Activated CD4-positive, alpha-beta T cell treated with anti-CD3 and anti-CD28 coated beads for 4 hours (primary cell): ENCODE results near the gene OR6Q1.
"Not testable (repeated sequence)": the region's sequence is repeated elsewhere in the genome, so short reads cannot be mapped to it uniquely, and the experiment has no call there.

Experiments
- DNase-seq, 2 donors: peaks; one replicate each; pipeline ENCODE4 v3.0.0-alpha.2; 2020

The OR6Q1 gene, protein sequence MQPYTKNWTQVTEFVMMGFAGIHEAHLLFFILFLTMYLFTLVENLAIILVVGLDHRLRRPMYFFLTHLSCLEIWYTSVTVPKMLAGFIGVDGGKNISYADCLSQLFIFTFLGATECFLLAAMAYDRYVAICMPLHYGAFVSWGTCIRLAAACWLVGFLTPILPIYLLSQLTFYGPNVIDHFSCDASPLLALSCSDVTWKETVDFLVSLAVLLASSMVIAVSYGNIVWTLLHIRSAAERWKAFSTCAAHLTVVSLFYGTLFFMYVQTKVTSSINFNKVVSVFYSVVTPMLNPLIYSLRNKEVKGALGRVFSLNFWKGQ

DNA sequence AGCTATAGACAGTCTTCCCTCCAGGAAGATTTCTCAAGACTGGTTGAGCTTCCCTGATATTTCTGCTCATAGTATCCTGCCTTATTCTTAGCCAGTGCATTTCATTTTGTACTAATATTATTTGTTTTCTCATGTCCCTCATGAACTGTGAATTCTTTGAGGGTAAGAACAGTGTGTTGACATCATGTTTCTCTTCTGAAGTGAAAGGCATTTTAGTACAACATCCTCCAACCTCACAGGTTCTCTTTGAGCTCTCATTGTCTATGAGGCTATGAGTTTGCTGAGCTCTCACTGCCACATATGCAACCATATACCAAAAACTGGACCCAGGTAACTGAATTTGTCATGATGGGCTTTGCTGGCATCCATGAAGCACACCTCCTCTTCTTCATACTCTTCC, at the start of gene OR6Q1:
Gene OR6Q1, plus strand, starts transcription at position 301 of the 400 bp plus-strand sequence. Its CDS starts 0 bp downstream, at position 301.
- DNase-seq, result no peak

DNA sequence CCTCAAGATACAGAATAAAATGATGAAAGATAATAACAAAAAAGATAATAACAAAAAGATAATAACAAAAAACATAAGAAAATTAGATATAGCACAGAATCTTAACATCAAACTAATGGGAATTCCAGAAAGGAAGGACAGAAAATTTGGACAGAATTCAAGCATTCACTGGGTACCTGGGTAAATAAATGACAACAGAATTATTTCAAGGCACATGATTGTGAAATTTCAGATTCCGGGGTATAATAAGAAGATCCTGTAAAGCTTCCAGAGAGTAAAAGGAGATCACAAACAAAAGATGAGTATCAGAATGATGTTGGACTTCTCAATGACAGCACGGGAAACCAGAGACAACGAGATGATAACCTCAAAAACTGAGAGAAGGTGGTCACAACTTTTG, 49.2 kb upstream of the OR6Q1 start:
- no peak for DNase-seq

DNA sequence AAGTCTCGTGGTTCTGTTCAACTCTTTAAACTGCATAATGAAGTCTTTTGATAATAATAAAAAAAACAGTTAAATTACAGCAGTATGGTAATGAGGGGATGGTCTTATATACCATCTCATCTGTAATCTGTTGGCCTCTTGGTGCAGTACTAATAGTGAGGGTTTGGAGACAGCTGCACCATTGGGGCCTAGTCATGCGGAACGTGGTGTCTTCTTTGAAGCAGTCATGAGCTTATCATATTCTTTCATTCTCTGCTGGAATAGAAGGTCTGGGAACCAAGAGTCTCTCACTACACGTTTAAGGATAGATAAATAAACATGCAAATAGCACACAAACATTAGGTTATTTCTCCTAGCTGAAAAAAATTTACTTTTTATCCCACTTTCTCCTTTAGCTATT, 48.0 kb upstream of the OR6Q1 start:
- DNase-seq, result no peak

DNA sequence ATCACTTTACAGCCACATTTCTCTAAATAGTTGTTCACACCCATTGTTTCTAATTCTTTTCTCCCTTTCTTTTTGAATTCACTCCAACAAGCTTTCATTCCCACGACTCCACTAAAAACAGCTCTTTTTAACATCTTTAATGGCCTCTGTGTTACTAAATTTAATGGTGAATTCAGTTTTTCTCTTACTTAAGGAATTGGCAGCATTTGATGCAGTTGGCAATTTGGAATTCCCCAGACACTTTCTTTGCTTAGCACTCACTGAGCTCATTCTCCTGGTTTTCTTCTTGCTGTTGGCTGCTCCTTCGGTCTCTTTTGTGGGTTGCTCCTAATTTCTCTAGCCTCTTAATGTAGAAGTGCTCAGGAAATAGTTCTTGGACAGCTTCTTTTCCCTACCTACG, 47.6 kb upstream of the OR6Q1 start:
- no peak for DNase-seq

DNA sequence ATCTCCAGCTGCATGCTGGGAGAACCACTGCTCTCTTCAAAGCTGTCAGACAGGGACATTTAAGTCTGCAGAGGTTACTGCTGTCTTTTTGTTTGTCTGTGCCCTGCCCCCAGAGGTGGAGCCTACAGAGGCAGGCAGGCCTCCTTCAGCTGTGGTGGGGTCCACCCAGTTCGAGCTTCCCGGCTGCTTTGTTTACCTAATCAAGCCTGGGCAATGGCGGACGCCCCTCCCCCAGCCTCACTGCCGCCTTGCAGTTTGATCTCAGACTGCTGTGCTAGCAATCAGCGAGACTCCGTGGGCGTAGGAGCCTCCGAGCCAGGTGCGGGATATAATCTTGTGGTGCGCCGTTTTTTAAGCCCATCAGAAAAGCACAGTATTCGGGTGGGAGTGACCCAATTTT, 31.2 kb upstream of the OR6Q1 start:
- not testable (repeated sequence) for DNase-seq

DNA sequence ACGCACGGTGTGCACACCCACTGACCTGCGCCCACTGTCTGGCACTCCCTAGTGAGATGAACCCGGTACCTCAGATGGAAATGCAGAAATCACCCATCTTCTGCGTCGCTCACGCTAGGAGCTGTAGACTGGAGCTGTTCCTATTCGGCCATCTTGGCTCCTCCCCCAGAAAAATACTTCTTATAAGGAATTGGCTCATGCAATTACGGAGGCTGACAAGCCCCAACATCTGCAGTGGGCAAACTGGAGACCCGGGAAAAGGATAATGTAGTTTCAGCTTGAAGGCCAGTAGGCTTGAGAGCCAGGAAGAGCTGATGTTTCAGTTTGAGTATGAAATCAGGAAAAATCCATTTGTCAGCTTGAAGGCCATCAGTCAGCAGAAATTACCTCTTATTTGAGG, 30.7 kb upstream of the OR6Q1 start:
- DNase-seq, result not testable (repeated sequence)

DNA sequence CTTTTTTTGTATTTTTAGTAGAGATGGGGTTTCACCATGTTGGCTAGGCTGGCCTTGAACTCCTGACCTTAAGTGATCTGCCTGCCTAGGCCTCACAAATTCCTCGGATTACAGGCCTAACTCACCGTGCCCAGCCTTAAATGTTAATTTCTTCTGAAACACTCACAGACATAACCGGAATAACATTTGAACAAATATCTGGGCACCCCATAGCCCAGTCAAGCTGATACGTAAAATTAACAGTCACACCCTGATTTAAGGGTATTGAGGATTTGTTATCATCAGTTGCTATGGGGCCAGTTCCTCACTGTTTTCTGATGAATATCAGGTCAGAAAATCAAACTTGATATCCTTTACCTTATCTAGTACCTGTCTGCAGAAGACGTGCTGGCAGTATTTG, 30.1 kb upstream of the OR6Q1 start:
- DNase-seq, result no peak

DNA sequence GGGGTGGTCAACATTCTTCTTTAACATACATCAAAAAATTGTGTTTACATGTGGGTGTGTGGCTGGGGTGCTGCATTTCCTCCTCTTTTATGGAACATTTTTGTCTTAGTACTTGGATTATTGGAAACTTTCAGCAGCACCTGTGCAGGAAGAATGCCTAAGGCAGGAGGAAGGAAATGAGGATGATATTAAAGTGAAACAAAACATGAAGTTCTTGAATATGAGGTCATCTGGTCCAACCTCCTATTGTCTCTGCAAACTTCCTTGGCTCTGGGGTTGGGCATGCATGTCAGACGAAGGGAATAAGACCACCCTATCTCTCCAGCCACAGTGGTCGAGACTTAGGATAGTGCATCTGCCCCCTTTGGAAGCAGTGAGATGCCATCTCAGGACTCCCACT, 27.7 kb upstream of the OR6Q1 start:
- DNase-seq, result no peak

DNA sequence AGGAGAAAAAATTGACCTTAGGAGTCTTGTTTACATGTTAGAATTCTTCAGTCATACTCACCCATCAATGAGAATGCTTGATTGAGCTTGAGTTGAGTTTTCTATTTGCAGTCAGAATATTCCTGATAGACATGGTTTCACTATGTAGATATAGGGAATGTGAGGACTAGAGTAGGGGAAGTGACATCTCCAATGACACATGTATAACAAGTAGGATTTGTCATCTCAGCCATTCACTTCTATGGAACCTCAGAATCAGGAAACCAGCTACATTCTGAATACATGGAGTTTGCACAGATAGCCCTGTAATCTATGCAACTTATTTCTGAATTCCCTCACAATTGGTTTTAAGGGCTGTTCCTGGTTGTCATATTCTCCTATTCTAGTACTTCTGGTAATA, 27.2 kb upstream of the OR6Q1 start:
- no peak for DNase-seq

DNA sequence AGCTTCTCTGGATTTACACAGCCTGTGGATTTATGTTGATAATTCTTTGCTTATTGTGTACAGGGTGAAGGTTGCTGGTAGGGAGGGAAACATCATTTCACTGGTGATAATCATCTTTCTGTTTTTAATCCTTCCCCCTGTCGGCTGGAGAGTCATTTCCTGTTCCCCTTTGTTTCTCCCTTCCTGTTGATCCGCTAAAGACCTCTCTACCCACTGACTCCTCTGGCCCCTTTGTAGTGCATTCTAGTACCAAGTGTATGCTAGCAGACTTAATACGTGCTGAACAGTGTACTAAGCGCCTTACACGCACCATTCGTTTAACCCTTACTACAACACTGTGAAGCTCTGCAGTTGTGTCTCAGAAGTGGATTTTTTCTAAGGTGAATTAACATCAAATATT, 26.1 kb upstream of the OR6Q1 start:
- DNase-seq, result no peak

DNA sequence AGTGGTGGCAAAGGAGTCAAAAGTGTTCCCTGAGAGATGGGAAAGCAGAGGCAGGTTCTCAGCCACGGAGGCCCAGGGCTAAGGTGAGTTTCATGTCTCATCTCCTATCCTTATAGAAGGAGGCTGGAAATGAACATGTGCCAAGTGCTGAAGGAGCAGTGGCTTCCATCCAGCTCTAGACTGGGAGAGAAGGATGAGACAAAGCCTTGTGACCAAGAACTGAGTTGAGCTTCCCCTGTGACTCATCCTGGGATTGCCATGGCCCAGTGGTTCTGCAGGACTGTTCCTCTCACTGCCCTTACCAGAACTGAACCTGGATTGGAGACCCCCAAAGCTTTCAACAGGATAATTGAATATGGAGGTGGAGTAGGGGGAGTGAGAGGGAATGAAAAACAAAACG, 23.8 kb upstream of the OR6Q1 start:
- DNase-seq, result no peak

DNA sequence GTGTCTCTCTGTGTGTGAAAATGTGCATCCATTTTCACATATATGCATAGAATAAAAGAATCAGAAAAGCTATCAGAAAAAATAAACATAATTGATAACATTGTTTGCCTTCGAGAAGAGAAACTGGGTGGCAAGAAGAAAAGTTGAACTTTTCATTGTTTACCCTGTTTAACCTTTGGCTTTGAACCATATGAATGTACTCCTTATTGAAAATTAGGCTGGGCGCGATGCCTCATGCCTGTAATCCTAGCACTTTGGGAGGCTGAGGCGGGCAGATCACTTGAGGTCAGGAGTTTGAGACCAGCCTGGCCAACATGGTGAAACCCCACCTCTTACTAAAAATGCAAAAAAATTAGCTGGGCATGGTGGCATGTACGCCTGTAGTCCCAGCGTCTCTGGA, 19.0 kb upstream of the OR6Q1 start:
- DNase-seq, result no peak

DNA sequence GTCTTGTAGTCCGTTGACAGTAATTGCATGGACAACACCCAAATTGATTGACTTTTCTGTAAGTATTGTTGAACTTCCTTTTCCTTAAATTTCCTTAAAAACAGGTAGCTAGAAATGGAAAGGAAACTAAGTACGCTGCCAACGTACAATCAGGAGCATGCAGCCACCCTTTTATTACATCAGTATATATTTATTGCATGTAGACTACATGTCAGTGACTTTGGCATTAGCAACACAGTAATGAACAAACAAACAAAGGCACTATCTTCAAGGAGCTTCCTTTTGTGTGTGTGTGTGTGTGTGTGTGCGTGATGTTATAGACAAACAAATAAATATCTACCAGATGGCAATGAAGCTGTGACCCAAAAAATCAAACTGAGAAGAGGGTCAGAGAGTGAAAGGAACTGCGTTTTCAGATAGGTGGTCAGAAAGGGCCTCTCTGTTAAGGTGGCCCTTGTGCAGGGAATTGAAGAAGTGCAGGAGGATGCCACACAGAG, 7.3 kb upstream of the OR6Q1 start, which contains the start of gene OR9Q1:
Gene OR9Q1, plus strand, starts transcription at position 447 of the 497 bp plus-strand sequence. CDS start 155,564 bp downstream, outside the sequence.
- no peak for DNase-seq

DNA sequence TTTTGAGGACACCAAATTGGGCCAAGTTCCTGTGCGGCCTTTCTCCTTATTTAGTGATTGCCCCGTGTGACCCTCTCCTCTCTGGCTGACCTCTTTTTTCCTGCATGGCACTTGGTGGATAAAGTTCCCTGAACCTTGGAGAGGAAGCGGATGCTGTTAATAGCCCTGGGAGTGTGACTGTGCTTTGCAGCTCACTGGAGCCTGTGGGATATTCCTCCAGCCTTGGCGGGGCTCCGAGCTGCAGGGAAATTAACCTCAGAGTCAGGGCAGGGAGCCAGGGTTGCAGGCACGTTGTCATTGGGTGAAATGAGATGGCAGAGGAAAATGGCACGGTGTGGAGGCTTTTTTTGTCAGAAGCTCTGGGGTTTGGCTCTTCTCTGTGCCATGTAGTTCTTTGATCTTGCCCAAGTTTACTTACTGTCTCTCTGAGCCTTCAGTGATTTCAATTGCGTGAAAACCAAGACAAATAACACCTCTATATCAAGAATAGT, 6.1 kb upstream of the OR6Q1 start:
- no peak for DNase-seq

DNA sequence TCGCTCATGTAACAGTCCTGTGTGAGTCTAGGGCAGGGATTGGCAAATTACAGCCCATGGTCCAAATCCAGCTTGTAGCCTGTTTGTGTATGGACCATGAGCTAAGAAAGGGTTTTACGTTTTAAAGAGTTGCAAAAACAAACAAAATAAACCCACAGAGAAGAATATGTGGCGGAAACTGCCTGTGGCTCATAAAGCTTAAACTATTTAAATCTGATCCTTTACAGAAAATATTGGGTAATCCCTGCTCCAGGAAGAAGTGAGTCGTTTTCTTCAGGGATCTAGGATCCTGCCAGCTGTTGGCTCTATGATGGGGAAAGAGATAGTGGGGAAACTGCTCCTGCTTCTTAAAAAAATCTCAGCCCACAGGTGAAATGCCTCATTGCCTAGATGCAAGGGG, 3.4 kb upstream of the OR6Q1 start:
- DNase-seq, result no peak

DNA sequence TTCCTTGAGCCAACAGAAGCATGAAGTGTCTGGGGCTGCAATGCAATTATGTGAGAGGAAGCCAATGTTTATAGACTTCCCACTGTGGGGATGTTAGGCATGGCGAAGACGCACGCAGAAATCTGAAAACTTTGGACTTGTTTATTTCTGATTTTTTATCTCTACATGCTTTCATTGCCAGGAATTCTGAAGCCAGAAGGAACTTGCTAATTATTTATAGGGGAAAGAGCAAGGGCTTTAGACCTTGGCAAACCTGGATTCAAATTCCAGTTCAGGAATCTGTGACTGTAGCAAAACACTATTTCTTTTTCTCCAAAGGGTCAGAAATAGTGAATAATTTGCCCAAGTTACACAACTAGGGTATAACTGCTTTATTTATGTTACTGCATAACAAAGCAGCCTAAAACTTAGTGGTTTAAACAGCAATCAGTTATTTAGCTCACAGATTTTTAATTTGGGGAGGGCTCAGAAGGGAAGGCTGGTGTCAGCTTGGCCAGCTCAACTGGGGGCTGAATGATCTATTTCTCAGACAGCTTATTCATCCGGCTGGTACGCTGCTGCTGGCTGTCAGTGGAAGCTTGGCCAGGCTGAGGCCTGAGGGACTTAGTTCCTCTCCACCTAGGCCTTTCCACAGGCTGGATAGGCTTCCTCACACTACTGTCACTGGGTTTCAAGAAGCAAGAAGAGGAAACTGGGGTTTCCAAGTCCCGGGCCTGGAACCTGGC, 1.9 kb upstream of the OR6Q1 start:
- no peak for DNase-seq

DNA sequence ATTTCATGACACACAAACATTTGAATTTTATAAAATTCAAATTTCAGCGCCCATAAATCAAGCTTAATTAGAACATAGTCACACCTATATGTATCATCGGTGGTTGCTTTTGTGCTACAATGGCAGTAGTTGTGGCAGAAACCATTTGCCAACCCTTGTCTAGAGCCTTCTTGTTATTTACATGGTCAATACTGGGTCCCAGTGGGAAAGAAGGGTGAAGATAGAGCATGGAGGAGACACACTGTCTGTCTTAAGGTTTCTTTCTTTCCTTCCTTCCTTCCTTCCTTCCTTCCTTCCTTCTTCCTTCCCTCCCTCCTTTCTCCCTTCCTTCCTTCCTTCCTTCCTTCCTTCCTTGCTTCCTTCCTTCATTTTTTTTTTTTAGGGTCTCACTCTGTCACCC, 3.7 kb downstream of the OR6Q1 start:
- no peak for DNase-seq

DNA sequence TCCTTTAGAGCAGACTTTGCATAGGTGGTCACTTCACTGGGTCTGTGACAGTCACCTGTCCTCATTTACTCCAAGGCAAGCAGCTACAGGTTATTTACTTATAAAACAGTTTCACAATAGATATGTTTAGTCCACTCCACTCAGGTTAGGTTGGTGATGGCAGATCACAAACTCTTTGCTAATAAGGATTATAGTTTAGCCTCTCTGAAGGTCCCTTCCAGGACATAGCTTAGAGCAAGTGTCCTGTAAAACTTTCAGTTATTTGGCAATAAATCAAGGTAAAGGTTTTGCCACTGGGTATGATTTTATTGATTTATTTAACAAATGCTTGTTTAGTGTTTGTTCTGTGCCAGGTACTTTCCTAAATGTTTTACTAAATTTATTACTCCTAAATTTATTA, 8.8 kb downstream of the OR6Q1 start:
- DNase-seq, result no peak

DNA sequence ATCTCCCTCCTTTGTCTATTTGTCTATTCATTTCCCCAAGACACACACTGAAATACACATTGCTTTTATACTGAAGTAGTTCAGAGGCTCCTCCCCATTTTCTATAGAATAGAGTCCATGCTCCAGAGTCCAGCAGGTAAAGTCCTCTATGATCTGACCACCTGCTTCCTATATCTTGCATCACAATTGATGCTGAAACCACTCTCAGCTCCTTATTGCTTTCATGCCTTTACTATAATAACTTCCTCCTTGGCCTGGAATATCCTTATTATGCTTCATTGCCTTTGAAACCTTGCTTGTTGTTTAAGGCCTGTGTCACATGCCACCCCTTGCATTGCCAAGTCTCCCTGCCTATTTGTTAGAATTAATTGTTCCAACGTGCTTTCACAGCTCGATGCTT, 12.6 kb downstream of the OR6Q1 start:
- no peak for DNase-seq

DNA sequence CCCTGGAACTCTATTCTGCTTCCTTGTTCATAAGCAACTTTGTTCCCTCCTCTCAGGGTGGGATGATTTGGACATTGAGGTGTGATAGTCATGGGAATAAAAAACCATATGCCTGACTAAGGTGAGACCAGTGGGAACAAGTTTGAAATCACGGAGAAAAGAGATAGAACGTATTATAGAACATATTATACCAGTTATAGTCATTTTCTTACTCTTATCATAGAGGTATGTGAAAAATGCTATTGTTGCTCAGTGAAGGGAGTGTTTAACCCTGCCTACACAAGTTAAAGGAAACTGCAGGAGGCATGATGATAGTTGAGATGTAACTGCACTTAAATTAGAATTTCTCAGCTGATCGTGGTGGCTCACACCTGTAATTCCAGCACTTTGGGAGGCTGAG, 15.5 kb downstream of the OR6Q1 start:
- no peak for DNase-seq

DNA sequence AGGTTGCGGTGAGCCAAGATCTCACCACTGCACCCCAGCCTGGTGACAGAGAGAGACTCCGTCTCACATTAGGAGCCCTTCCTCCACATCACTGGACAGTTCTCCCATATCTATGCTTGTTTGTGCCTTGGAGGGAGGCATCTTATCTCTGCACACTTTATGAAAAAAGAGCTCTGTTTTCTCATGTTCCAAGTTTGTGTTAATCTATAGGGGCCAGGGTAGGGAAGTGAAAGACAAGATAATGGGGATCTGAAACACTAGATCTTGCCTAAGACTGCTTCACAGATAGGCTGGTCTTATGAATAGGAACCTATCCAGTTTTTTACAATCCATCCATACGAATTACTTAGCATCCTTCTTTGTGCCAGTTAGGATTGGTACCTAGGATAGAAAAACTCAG, 17.1 kb downstream of the OR6Q1 start:
- no peak for DNase-seq

DNA sequence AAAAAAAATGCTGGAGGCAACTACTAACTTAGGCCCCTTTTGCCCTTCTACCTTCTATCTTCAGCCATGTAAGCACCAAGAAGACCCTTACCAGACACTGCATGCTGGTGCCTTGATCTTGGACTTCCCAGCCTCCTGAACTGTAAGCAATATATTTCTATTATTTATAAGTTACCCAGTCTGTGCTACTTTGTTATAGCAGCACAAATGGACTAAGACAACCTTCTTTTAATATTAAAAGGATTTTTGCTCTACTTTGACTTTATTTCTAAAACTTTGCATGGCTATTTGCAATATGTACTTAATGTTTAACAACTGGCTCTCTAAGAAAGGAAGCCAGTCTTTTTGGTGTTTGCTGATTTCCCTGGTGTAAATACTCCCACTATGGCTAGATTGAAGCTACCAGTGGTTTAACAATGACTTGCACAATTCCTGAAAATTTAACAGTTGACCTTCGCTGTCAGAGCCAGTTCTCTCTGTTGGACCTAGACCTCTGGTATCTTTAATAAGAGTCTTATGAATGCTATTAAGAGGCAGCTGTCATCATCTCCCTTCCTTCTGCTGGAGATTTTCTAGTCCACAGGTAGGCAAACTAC, 25.2 kb downstream of the OR6Q1 start:
- no peak for DNase-seq

DNA sequence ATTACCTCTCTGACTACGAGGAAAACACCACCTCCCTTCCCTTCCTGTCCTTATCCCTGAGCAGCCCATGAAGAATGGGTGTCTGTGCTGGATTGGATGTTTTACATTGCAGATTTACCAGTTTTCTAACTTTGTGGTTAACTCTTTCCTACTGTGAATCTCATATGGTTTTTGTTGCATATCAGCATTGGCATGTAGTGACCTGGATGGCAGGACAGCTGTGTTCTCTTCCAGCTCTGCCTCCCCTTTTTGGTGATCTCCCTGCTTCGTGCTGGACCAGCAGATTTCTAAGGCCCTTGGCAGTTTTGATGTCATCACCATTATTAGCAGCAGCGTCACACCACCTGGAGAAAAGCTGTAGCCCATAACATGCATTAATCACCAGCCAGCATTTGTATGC, 26.7 kb downstream of the OR6Q1 start:
- DNase-seq, result no peak
